ENCODE measurements around the gene CCT8. TPM values are rescaled to one million over a fixed set of nuclear protein-coding genes. Genes with fewer than 3 reads are reported as not detected.

Gene CCT8
- total RNA-seq, 3 donors from 2014 or later (not counting 1 experiment from before 2014, with no cell fraction given): 76.2 to 90.3 (median 82.9) TPM

DNA sequence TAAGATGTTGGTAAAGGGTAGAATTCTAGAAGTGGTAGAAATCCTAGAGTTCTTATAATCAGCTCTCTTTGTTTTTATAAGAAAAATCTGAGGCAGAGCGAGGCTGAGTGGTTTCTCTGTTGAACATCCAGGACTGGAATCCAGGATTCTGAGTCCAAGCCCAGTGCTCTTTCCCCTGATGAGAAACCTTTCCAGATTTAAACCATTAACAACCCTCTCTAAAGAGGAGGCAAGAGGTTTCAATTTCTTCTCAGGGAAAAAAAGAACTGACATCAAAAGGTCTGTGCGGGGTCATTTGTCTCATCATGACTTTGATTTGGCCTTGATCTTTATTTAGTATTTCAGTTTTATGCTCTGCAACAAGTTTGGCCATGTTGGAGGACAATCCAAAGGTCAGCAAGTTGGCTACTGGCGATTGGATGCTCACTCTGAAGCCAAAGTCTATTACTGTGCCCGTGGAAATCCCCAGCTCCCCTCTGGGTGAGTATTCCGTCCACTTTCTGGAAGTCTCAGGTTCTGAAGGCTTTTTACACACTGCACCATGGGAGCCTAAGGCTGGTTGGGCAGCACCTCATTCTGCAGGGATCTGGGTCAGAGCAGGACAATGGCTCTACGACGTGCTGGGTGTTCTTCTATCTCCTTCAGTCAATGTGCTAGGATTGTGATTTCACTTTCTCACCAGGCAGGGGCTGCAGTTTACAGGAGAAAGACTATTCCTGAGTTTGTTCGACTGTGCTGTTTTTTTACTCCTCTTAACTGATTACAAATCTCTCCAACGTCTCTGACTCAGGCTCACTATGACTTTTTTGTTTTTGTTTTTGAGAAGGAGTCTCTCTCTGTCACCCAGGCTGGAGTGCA lies 18.9 kb upstream of the CCT8 start:
- Histone ChIP-seq H3K27me3 (ENCODE audit: control insufficient read depth, insufficient read depth, low read length) (no peaks in the 10 kb centered on the region), H3K4me3 (ENCODE audit: low read length) (no peak overlapping the region), H3K9me3 (ENCODE audit: control insufficient read depth, insufficient read depth, low read length) (no peaks in the 10 kb centered on the region), H3K4me1 (ENCODE audit: control insufficient read depth, insufficient read depth, low read length) (no peaks in the 10 kb centered on the region), H3K27ac (ENCODE audit: low read length) (no peak overlapping the region), H3K36me3 (ENCODE audit: control insufficient read depth, insufficient read depth, low read length) (peaks cover 3% of the 10 kb centered on the region)
- Mint-ChIP-seq H3K36me3 (no peaks in the 10 kb centered on the region), H3K27me3 (ENCODE audit: low read depth in 2 of 2) (no peaks in the 10 kb centered on the region), H3K4me3 (no peak overlapping the region), H3K9me3 (no peaks in the 10 kb centered on the region), H3K4me1 (no peaks in the 10 kb centered on the region), H3K27ac (no peak overlapping the region)
- intact Hi-C loops (cut with micrococcal nuclease): loop anchor here (5.0 kb wide), 1 partner anchor 755 kb away; no protein-coding TSS in a partner anchor
- no peak for ATAC-seq
- TF ChIP-seq, protein P1, sequence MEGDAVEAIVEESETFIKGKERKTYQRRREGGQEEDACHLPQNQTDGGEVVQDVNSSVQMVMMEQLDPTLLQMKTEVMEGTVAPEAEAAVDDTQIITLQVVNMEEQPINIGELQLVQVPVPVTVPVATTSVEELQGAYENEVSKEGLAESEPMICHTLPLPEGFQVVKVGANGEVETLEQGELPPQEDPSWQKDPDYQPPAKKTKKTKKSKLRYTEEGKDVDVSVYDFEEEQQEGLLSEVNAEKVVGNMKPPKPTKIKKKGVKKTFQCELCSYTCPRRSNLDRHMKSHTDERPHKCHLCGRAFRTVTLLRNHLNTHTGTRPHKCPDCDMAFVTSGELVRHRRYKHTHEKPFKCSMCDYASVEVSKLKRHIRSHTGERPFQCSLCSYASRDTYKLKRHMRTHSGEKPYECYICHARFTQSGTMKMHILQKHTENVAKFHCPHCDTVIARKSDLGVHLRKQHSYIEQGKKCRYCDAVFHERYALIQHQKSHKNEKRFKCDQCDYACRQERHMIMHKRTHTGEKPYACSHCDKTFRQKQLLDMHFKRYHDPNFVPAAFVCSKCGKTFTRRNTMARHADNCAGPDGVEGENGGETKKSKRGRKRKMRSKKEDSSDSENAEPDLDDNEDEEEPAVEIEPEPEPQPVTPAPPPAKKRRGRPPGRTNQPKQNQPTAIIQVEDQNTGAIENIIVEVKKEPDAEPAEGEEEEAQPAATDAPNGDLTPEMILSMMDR (IDR thresholded peaks at IDR 0.05): no peak
- 79% methylated on average over 8 of the region's 9 CpGs for WGBS (ENCODE audit: insufficient coverage)
- DNase-seq: no peak

DNA sequence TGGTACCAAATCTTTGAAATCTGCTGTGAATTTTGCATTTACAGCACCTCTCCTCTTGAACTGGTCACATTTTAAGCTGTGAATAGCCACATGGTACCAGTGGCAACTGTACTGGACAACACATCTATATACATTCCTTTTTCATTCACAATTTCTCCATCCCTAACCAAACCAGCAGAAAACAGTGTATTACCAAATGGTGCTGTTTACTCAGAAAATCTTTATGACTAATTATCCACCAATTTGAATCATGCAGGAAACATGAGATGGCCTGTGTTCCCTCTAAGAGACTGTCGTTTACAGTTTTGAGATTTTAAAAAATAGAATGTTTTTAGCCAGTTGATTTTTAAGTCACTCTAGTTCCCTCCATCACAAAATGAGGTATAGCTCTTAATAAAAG lies 17.6 kb upstream of the CCT8 start:
- Histone ChIP-seq H3K4me1 (ENCODE audit: control insufficient read depth, insufficient read depth, low read length) (no peaks in the 10 kb centered on the region), H3K27me3 (ENCODE audit: control insufficient read depth, insufficient read depth, low read length) (no peaks in the 10 kb centered on the region), H3K4me3 (ENCODE audit: low read length) (no peak overlapping the region), H3K27ac (ENCODE audit: low read length) (no peak overlapping the region), H3K9me3 (ENCODE audit: control insufficient read depth, insufficient read depth, low read length) (no peaks in the 10 kb centered on the region), H3K36me3 (ENCODE audit: control insufficient read depth, insufficient read depth, low read length) (peaks cover 3% of the 10 kb centered on the region)
- Mint-ChIP-seq H3K4me1 (no peaks in the 10 kb centered on the region), H3K27me3 (ENCODE audit: low read depth in 2 of 2) (no peaks in the 10 kb centered on the region), H3K9me3 (no peaks in the 10 kb centered on the region), H3K36me3 (no peaks in the 10 kb centered on the region), H3K4me3 (no peak overlapping the region), H3K27ac (no peak overlapping the region)
- ATAC-seq (no peak), DNase-seq (no peak)
- TF ChIP-seq, protein P1 (IDR thresholded peaks at IDR 0.05): no peak
- WGBS (ENCODE audit: insufficient coverage): no CpG with 5 or more reads among the region's 1 CpG
- intact Hi-C loops (cut with micrococcal nuclease): loop anchor here (5.0 kb wide), 1 partner anchor 756 kb away; no protein-coding TSS in a partner anchor

DNA sequence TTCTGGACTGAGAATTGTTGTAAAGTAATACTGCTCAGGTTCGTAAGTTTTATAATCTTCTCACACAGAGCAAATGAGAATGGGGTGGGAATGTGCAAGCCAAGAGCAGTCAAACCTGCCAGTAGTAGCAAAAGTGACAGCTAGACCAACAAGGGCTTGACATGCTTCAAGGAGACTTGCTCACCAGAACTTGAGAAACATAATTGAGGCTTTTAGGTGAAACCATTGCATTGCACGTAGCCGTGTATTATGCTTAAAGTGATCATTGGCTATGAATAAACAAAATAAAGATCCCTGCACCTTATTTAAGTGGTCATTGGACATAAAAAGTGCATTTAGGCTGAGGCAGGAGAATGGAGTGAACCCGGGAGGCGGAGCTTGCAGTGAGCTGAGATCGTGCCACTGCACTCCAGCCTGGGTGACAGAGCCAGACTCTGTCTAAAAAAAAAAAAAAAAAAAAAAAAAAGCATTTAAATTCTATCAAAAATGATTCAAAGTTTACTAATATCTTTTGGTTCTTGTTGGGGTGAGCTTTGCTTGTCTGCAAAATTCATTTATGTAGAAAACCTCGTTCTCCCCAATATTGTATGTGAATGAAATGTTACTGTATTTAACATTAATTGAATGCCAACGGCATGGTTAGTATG lies 11.8 kb upstream of the CCT8 start:
- WGBS (ENCODE audit: insufficient coverage): 100% methylated on average over 3 of the region's 8 CpGs
- intact Hi-C loops (cut with micrococcal nuclease): no loop called here
- H3K36me3 Mint-ChIP-seq: no peaks in the 10 kb centered on the region
- no peaks in the 10 kb centered on the region for H3K9me3 Mint-ChIP-seq
- ATAC-seq (no peak), DNase-seq (no peak)
- H3K27ac ChIP-seq (ENCODE audit: low read length): no peak overlapping the region
- H3K4me3 Mint-ChIP-seq: no peak overlapping the region
- H3K4me1 Mint-ChIP-seq: peaks cover 8% of the 10 kb centered on the region in 2 donors
- H3K9me3 ChIP-seq (ENCODE audit: control insufficient read depth, insufficient read depth, low read length): no peaks in the 10 kb centered on the region
- peaks cover 10% of the 10 kb centered on the region for H3K4me1 ChIP-seq (ENCODE audit: control insufficient read depth, insufficient read depth, low read length)
- no peak overlapping the region for H3K27ac Mint-ChIP-seq
- TF ChIP-seq, protein P1 (IDR thresholded peaks at IDR 0.05): no peak
- no peak overlapping the region for H3K4me3 ChIP-seq (ENCODE audit: low read length)
- no peaks in the 10 kb centered on the region for H3K36me3 ChIP-seq (ENCODE audit: control insufficient read depth, insufficient read depth, low read length)
- no peaks in the 10 kb centered on the region for H3K27me3 ChIP-seq (ENCODE audit: control insufficient read depth, insufficient read depth, low read length)
- H3K27me3 Mint-ChIP-seq (ENCODE audit: low read depth in 2 of 2): no peaks in the 10 kb centered on the region

Data from natural killer cell (primary cell).